ENCODE results near the gene FAM111A.

FAM111A gene

DNA sequence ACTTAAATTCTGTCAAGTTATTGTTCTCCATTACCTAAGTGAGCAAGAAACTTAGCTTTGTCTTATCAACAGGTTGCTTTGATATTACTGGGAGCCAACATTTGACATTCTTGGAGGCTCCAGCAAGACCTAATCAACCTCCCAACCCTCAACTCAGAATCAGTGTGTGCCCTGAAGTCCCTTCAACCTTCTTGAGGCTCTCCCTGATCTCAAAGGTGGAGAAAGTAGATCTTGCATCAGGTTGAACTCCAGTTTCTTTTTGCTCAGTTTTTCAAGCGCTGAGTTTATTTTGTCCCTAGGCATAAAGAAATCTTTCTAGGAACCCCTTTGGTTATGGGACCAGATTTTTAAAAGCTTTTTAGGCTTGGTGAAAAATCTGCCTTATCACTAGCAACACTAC, 1.4 kb downstream of the FAM111A start:
- DNase-seq: no peak

- DNase-seq: peak; percentile 77
Measured at GRCh38 chr11:59144579-59145345, 2.1 kb downstream of the FAM111A start.

DNA sequence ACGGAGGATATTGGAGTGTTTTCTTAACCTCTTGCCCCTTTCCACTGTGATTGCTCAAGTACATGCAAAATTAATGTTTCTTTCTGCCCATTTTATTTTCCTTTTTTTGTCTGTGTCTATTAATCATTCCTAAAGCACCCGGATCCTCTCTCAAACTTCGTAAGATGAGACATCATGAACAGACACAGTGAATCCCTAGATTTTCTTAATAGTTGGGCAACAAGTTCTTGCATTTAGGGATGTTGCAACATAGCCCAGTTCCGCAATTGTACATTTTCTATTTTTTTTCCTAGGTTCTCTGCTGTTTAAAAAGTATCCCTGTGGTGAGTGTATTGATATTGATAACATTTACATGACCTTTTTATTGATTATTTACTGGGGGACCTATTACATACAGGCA, 2.9 kb downstream of the FAM111A start:
- DNase-seq: no peak

- DNase-seq: no peak
Measured at GRCh38 chr11:59151761-59152160, 9.1 kb downstream of the FAM111A start.

DNA sequence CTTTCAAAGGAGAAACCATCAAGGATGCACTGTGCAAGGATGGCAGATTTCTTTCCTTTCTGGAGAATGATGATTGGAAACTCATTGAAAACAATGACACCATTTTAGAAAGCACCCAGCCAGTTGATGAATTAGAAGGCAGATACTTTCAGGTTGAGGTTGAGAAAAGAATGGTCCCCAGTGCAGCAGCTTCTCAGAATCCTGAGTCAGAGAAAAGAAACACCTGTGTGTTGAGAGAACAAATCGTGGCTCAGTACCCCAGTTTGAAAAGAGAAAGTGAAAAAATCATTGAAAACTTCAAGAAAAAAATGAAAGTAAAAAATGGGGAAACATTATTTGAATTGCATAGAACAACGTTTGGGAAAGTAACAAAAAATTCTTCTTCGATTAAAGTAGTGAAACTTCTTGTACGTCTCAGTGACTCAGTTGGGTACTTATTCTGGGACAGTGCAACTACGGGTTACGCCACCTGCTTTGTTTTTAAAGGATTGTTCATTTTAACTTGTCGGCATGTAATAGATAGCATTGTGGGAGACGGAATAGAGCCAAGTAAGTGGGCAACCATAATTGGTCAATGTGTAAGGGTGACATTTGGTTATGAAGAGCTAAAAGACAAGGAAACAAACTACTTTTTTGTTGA, 9.8 kb downstream of the FAM111A start:
- DNase-seq: no peak

DNA sequence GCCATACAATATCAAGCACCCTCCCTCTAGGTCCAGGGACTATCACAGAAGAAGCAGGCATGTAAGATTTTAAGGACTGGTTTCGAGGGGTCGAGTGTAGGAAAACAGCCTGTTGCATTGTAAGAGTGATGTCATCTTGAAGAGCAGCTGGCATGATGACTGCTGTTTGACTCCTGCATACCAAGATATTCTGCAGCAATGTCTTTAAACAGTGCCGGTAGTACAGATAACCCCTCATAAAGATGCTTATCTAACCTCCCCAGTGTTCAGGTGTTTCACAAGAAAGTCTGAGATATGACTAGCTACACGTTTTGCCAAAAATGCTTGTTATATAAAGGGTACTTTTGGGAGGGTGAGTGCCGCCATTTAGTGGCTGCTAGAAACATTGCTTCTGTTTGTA, 12.0 kb downstream of the FAM111A start:
- no peak for DNase-seq

DNA sequence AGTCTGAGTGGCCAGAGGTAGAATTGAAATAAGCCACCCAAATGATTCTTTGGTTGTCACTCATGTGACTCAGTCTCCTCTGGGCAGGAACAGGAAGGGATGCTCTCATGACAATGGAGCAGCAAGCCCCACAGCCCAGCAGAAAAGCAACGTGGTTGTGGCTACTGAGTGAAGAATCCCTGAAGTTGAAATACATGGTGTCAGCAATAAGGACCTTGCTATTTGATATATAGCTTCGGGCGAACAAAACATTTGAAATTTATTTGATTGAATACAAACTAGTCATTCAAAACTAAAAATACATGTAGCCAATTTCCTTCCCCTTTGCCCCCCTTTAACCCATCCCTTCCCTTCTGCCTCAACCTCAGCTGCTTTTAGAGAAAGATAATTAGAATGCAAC, 14.8 kb downstream of the FAM111A start:
- DNase-seq: no peak

- DNase-seq: peak; percentile 19
Measured at GRCh38 chr11:59158206-59159068, 15.8 kb downstream of the FAM111A start.

DNA sequence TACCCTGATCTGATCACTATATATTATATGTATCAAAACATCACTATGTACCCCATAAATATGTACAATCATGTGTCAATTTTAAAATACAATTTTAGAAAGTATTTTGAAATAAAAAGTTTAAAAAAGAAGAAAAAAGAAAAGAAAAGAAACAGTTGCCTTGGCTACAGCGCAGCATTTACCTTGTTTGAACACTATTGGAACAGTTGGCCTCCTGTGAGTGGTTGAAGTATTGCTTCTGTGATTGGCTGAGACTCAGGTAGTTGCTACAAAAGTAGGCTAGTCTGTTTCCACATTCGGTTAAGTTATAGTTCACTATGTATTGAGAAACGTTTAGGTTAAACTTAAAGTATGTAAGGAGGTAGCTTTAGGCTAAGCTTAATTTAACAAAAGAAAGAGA, 21.4 kb downstream of the FAM111A start:
- DNase-seq: no peak

DNA sequence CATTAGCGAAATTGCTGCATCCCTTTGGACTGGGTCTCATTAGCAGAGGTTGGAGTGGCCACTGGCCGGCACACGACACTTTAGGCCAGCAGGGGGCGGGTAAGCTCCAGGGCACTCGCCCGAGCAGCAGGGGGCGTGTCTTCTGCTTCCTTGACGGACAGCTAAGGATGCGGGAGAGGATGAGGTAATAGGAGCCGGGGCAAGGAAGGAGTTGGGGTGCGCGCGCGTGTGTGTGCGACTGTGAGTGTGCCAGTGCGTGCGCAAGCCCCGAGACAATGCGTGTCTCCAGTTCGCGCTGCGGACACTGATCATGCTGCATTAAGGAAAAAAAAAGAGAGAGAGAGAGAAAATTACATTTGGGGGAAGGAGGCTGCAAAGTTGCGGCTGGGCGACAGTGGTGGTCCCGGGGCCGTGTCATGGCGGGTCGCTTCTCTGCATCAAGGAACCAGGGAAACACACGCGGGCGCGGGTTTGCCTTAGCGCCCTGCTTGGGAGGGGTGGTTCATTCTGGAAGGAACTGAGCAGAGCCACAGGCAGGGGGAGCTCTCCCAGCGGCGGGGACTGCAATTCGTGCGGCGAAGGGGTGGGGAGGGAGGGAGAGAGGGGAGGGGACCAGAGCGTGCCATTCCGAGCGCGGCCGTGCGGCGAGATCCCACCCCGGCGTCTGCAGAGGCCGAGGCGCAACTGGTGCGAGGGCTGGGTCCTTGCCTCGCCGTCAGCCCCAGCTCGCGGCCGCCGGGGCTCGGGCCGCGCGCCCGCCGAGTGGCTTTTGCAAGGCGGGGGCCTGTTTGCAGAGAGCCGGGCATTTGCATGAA, 29.1 kb downstream of the FAM111A start, which contains the start of gene DTX4:
Gene DTX4 (plus strand): TSS at position 625 of the 815 bp plus-strand sequence. CDS start 464 bp downstream, outside the sequence.
- peak; percentile 62 for DNase-seq

DNA sequence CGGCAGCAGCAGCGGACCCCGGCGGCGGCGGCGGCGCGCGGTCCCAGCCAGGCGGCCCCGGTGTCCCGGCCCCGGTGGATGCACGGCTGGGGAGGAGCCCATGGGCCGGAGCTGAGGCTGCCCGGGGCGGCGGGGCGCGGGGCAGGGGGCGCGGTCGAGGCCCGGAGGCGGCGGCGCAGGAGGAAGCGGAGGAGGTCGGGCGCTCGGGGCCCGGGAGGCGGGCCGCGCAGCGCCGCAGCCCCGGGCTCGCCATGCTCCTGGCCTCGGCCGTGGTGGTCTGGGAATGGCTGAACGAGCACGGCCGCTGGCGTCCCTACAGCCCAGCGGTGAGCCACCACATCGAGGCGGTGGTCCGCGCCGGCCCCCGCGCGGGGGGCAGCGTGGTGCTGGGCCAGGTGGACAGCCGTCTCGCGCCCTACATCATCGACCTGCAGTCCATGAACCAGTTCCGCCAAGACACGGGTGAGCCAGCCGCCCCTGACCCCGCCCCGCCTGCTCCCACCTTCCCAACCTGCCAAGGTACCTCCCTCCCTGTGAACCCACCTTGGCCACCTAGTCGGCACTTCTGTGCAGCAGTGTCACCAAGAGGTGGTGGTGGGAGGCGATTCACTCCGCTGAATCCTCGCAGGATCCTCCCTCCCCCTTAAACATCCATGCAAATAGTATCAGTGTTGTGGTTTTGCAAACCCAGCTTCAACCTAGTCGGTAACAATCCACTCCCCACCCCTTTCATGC, 29.9 kb downstream of the FAM111A start:
- DNase-seq: no peak

- DNase-seq: no peak
Measured at GRCh38 chr11:59173080-59173963, 30.7 kb downstream of the FAM111A start.

DNA sequence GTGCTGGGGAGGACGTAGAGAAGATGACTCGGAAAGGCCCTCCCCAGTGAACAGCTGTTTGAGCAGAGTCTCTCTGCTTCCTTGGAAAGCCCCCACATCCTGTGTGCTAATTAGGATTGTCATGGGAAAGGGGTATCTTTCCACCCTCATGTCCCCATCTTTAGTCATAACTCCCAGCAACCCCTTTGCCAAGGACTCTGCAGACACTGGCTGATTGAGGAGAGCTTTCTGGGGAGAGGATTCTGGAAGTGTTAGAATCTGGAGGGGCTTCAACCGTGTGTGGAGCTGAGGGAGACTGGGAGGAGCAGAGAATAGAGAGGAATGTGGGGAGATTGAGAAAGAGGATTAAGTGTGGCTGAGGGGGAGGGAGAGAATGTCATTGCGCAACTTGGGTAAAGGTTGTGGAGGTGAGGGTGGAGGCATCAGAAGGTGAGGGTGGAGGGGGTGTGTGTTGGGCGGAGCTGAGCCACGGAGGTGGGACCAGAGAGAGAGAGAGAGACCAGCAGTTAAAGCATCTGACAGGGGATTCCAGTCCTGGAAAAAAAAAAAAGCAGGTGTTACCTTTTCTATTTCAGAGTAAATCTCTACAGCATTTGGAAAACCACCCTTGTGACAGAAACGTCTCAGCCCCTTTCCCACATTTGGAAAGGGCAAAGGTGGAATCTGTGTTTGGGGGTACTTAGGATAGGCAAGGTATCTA, 31.5 kb downstream of the FAM111A start:
- DNase-seq: no peak

GRCh38 chr11:59174664-59175033, 32.0 kb downstream of the FAM111A start:
- DNase-seq: no peak

- no peak for DNase-seq
Measured at GRCh38 chr11:59175091-59175501, 32.4 kb downstream of the FAM111A start.

DNA sequence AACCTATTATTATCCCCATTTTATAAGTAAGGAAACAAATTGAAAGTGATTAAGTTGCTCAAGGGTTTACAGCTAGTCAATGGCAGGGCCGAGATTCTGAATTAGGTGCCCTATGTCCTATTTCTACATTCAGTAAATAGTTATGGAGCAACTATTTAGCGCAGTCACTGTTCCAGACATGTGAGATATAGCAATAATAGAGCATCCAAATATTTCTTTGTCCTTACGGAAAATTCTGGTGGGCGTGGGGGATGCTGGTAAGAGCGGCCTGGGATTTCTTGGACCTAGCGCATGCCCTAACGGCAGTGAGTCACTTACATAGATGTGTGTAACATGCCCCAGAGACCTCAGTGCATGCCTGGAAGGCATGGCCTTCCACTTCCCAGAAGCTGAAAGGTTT, 33.7 kb downstream of the FAM111A start:
- DNase-seq: no peak

DNA sequence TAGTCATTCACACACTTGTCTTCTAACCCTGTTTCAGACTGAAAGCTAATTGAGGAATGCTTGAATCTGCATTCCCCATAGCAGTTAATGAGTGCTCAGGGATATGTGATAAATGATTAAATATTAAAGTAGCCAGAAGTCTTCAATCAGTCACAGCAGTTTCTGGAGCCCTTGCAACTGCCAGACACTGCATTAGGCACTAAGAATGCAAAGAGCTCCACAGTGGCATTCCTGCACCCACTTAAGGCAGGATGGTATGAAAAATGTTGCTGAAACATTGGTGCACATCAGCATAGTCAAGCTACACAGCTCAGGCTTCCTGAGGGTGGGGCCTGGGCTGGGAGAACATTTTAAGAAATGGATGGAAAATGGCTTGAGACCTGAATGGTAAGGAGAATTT, 35.7 kb downstream of the FAM111A start:
- DNase-seq: no peak

GRCh38 chr11:59179121-59179520, 36.5 kb downstream of the FAM111A start:
- DNase-seq: no peak

DNA sequence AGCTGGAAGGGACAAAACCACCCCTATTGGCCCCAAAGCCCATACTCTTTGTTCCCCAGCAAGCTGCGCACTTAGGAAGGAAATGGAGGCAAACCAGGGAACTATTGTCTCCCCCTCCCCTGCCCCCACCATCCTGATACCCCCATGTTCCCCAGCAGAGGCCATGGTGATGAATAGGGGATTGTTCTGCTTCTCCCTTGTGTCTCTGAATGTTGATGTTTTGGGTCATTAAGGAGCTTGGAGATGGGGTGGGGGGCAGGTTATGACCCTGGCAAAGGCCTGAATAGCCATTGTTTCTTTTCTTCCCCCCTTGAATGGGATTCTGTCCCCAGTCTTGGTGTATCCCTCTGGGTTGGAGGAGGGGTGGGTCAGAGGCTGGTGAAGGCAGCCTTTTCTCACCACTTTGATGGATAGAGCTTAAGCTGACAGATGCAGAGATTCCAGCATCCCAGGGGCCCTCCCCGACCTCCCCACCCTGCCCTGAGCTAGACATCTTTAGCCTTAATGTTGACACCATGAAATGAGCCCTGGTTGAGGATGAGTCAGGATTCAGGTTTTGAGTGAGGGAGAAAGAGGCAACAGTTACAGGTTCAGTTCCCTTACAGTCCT, 37.6 kb downstream of the FAM111A start:
- no peak for DNase-seq

DNA sequence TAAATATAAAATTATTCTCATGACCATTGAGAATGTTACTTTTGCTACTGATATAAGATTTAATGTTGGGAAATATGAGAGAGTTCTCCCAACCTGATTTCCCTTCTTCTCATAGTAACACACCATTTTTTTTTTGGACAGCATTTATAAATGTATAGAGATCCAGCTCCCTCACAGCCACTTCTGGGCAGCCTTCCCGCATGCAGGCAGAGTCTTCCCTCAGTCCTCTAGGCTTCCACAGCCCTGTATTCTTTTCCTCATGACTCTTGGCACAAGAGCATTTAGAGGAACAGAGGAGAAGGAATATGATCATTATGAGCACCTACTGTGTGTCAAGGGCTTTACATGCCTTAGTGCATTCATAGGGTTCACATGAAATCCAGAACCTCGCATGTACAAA, 38.3 kb downstream of the FAM111A start:
- no peak for DNase-seq

Data from NK-92 treated with Interleukin-12 subunit alpha and Interleukin-12 subunit beta, amount 100 ng/mL, for 24 hours (cell line).